Measurements from ENCODE around the gene SNX27.
A peak's percentile ranks its signal among the peaks of the same experiment; 100 is the strongest.
"Not testable (repeated sequence)": the region's sequence is repeated elsewhere in the genome, so short reads cannot be mapped to it uniquely, and the experiment has no call there.

The SNX27 gene

DNA sequence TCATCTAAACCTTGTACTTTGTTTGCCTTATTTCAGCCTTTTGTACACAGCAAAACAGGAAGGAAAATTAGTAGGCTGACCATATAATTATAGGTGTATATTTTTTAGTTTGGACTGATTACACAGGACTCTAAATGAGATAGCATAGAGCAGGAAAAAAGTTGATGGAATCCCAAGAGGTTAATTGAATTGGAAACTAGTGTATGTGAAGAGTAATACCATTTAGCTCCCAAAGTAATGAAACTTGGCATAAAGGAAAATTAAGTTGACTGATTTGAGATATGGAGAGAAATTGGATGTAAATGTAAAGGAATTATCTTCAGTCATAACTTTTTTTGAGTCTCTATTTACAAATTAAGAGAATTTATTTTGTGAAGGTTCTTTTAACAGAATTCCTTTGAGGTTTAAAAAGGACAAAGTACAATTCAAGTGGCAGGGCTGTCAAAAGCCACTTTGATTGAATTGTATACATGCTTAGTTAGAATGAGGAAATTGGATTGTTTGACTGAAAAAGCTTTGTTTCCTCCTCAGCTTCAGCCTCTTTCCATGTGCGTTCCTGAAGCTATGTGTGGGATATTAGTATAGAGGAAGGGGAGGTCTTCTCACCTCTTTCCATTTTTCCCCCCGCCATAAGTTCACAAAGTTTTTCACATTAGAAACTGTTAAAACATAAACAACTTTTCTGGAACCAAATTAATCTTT is 26.4 kb downstream of the SNX27 start:
- no peak overlapping the region for H3K4me3 ChIP-seq (ENCODE audit: low read depth, low read length)
- TF ChIP-seq, protein P1, sequence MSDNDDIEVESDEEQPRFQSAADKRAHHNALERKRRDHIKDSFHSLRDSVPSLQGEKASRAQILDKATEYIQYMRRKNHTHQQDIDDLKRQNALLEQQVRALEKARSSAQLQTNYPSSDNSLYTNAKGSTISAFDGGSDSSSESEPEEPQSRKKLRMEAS (IDR thresholded peaks at IDR 0.05; ENCODE audit: low read depth, low read length), result no peak
- TF ChIP-seq POLR2A (IDR thresholded peaks at IDR 0.05; ENCODE audit: extremely low read depth, insufficient read length), result no peak
- TF ChIP-seq MYC (IDR thresholded peaks at IDR 0.05; ENCODE audit: low read depth, low read length), result no peak
- TF ChIP-seq, protein P2, sequence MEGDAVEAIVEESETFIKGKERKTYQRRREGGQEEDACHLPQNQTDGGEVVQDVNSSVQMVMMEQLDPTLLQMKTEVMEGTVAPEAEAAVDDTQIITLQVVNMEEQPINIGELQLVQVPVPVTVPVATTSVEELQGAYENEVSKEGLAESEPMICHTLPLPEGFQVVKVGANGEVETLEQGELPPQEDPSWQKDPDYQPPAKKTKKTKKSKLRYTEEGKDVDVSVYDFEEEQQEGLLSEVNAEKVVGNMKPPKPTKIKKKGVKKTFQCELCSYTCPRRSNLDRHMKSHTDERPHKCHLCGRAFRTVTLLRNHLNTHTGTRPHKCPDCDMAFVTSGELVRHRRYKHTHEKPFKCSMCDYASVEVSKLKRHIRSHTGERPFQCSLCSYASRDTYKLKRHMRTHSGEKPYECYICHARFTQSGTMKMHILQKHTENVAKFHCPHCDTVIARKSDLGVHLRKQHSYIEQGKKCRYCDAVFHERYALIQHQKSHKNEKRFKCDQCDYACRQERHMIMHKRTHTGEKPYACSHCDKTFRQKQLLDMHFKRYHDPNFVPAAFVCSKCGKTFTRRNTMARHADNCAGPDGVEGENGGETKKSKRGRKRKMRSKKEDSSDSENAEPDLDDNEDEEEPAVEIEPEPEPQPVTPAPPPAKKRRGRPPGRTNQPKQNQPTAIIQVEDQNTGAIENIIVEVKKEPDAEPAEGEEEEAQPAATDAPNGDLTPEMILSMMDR (IDR thresholded peaks at IDR 0.05; ENCODE audit: low read depth, low read length), result no peak
- DNase-seq (ENCODE audit: low read depth), result no peak

DNA sequence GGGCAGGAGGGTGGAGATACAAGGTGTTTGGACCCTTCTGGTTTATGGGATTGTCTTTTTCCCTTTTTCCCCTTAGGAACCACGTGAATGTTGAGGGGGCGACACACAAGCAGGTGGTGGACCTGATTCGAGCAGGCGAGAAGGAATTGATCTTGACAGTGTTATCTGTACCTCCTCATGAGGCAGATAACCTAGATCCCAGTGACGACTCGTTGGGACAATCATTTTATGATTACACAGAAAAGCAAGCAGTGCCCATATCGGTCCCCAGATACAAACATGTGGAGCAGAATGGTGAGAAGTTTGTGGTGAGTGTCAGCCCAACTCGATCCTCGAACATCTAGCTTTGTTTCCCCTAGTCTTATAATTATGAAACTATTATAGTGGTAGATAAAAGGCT is 27.0 kb downstream of the SNX27 start:
- TF ChIP-seq, protein P2 (IDR thresholded peaks at IDR 0.05; ENCODE audit: low read depth, low read length), result no peak
- no peak for TF ChIP-seq POLR2A (IDR thresholded peaks at IDR 0.05; ENCODE audit: extremely low read depth, insufficient read length)
- no peak overlapping the region for H3K4me3 ChIP-seq (ENCODE audit: low read depth, low read length)
- DNase-seq (ENCODE audit: low read depth), result no peak

DNA sequence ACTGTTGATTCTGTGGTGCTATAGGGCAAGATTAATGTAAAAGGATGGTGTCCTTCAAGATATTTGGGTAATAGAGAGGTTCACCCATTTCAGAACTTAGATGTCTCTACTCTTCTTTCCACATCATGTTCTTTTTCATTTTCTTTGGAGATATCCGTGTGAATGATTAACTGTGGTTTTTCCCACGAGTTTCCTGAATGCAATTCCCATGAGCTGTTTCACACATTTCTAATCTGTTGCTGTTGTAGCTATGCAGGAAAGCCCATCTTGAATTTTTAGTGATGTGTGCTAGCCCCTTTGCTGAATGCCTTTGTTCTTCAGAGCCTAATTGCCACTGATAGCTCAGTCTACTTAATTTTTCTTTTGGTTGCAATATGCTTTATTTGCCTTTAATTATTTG is 27.6 kb downstream of the SNX27 start:
- H3K4me3 ChIP-seq (ENCODE audit: low read depth, low read length), result no peak overlapping the region
- no peak for DNase-seq (ENCODE audit: low read depth)
- TF ChIP-seq, protein P2 (IDR thresholded peaks at IDR 0.05; ENCODE audit: low read depth, low read length), result no peak
- TF ChIP-seq MYC (IDR thresholded peaks at IDR 0.05; ENCODE audit: low read depth, low read length), result no peak
- no peak for TF ChIP-seq POLR2A (IDR thresholded peaks at IDR 0.05; ENCODE audit: extremely low read depth, insufficient read length)

DNA sequence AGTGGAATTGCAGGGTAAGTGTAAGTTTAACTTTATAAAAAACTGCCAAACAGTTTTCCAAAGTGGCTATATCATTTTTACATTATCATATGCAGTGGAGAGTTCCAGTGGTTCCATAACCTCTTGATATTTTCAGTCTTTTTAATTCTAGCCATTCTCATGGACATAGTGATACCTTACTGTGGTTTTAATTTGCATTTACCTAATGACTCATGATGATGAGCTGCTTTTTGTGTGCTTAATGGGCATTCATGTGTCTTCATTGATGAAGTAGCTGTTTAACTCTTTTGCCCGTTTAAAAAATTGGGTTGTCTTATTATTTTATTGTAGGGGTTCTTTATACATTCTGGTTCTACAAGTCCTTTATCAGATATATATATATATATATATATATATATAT is 29.4 kb downstream of the SNX27 start:
- H3K4me3 ChIP-seq (ENCODE audit: low read depth, low read length), result no peak overlapping the region
- DNase-seq (ENCODE audit: low read depth), result no peak
- TF ChIP-seq MYC (IDR thresholded peaks at IDR 0.05; ENCODE audit: low read depth, low read length) (no peak), POLR2A (IDR thresholded peaks at IDR 0.05; ENCODE audit: extremely low read depth, insufficient read length) (no peak)
- TF ChIP-seq, protein P2 (IDR thresholded peaks at IDR 0.05; ENCODE audit: low read depth, low read length), result no peak
- TF ChIP-seq, protein P1 (IDR thresholded peaks at IDR 0.05; ENCODE audit: low read depth, low read length), result no peak

DNA sequence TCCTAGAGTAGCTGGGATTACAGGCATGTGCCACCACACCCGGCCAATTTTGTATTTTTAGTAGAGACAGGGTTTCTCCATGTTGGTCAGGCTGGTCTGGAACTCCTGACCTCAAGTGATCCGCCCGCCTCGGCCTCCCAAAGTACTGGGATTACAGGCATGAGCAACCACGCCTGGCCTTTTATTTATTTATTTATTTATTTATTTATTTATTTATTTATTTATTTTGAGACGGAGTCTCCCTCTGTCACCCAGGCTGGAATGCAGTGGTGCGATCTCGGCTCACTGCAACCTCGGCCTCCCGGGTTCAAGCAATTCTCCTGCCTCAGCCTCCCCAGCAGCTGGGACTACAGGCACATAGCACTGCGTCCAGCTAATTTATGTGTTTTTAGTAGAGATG is 31.2 kb downstream of the SNX27 start:
- DNase-seq (ENCODE audit: low read depth); H3K4me3 ChIP-seq (ENCODE audit: low read depth, low read length): not testable (repeated sequence)

DNA sequence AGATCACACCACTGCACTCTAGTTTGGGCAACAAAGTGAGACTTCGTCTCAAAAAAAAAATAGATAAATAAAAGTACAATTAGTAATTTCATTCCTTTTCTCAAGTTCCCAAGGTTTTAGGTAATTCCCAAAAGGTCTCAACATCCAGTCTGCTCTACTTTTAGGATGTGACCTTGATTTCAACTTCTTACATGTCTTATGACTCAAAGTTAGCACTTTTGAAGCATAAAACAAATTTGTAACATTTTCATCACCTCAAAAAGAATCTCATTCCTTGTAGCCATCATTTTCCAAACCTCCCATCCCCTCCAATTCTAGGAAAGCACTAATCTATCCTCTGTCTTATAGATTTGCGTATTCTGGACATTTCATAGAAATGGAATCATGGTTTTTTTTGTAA is 32.2 kb downstream of the SNX27 start:
- TF ChIP-seq, protein P2 (IDR thresholded peaks at IDR 0.05; ENCODE audit: low read depth, low read length), result no peak
- DNase-seq (ENCODE audit: low read depth), result no peak
- no peak overlapping the region for H3K4me3 ChIP-seq (ENCODE audit: low read depth, low read length)

DNA sequence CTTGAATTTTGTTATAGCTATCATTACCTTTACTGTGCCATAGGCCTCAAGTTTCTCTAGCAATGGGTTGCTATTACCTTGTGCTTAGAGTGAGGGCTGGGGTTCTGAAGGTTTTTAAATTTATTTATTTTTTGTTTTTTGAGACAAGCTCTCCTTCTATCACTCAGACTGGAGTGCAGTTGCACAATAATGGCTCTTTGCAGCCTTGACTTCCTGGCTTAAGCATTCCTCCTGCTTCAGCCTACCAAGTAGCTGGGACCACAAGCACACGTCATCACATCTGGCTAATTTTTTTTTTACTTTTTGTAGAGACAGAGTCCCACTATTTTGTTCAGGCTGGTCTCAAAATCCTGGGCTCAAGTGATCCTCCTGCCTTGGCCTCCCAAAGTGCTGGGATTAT is 41.5 kb downstream of the SNX27 start:
- TF ChIP-seq, protein P1 (IDR thresholded peaks at IDR 0.05; ENCODE audit: low read depth, low read length), result no peak
- no peak for TF ChIP-seq MYC (IDR thresholded peaks at IDR 0.05; ENCODE audit: low read depth, low read length)
- TF ChIP-seq, protein P2 (IDR thresholded peaks at IDR 0.05; ENCODE audit: low read depth, low read length), result no peak
- no peak for TF ChIP-seq POLR2A (IDR thresholded peaks at IDR 0.05; ENCODE audit: extremely low read depth, insufficient read length)
- DNase-seq (ENCODE audit: low read depth), result peak; percentile 85
- no peak overlapping the region for H3K4me3 ChIP-seq (ENCODE audit: low read depth, low read length)

All from NB4 (cell line).